GM23248 (cell line): Measurements from ENCODE around the gene ARHGEF1.

ENCODE experiments used
- EZH2 ChIP-seq: fragments of 200-600 bp; sonication (generic); IDR thresholded peaks from 2 replicates; pipeline ENCODE4 v1.6.1; 2018; ENCODE audit warnings: antibody characterized with exemption, mild to moderate bottlenecking; ENCODE audit not compliant: insufficient read depth, poor library complexity, severe bottlenecking
- EZH2phosphoT487 ChIP-seq: fragments of 200-600 bp; sonication (generic); IDR thresholded peaks from 2 replicates; pipeline ENCODE4 v1.6.1; 2018; ENCODE audit warnings: antibody characterized with exemption, moderate library complexity, mild to moderate bottlenecking, low read depth; ENCODE audit not compliant: insufficient read depth

DNA sequence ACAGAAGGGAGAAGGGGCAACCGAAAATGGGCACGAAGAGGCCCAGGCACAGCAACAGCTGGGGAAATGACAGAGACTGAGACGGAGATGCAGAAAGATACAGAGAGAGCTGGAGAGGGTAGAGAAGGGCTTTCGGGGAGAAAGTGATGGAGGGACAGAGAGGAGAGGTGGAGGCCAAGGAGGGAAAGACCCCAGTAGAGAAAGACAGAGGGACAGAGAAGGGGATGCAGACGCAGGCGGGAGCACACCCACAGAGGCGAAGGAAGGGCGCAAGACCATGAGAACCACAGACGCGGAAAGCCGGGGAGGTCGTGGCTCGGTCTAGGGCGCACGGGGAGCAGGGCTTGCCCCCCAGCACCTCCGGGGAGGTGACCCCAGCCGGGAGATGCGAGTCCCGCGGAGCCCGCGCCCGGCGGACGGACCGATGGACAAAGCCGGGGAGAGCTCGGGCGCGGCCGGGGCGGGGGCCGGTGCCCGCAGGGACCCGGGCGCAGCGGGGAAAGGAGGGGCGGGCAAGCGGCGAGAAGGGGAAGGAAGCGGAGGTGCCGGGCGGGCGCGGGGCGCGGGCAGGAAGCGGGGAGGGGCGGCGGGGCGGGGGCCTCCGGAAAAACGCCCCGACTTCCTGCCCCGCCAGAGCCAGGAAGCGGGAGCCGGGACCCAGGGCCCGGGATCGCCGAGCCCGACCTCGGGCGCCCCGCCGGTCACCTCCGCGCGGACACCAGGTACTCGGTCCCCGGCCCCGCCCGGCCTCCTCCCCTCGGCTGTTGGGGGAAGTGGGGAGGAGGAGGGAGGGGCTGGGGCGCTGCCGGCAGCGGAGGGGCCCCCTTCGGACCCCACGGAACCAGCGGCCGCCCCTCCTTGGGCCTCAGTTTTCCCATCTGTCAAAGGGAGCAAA, at the start of gene ARHGEF1:
- TF ChIP-seq EZH2phosphoT487: no peak
- TF ChIP-seq EZH2: no peak
